Sigmoid colon (tissue), 4 donors: ENCODE data around the gene OR9I1.

ENCODE experiments used
- CTCF ChIP-seq, 4 experiments: fragments of 450-650 bp in 3 of 4; fragments of 200-600 bp in 1 of 4; IDR thresholded peaks; one replicate each; pipeline ENCODE4 v1.5.1; 2016 to 2019; ENCODE audit warnings: antibody characterized with exemption in 4 of 4, mild to moderate bottlenecking in 3 of 4, moderate library complexity in 2 of 4
- POLR2A ChIP-seq, 2 donors: fragments of 450-650 bp; IDR thresholded peaks; one replicate each; pipeline ENCODE4 v1.6.1; 2016; ENCODE audit warnings: antibody characterized with exemption in 2 of 2, mild to moderate bottlenecking in 2 of 2, moderate library complexity in 2 of 2
- POLR2AphosphoS5 ChIP-seq, 4 donors: sonication (generic); formaldehyde crosslinking; IDR thresholded peaks; one replicate each; pipeline ENCODE4 v1.6.1; 2017; ENCODE audit warnings: antibody characterized with exemption in 4 of 4

GRCh38 chr11:58086528-58086927 is 38.8 kb downstream of the OR9I1 start:
- TF ChIP-seq CTCF (IDR thresholded peaks at IDR 0.05), result no peak
- TF ChIP-seq POLR2A (IDR thresholded peaks at IDR 0.05), result no peak
- no peak for TF ChIP-seq POLR2AphosphoS5 (IDR thresholded peaks at IDR 0.05)
